HL-60 (cell line): ENCODE results near the gene ANKRD13B.
"Not testable (repeated sequence)": the region's sequence is repeated elsewhere in the genome, so short reads cannot be mapped to it uniquely, and the experiment has no call there.

Experiments
- DNase-seq, 2 experiments: peaks; one replicate each; pipeline ENCODE4 v3.0.0-alpha.2; 2010 to 2020; ENCODE audit warnings: low read depth in 1 of 2, low spot score in 1 of 2
- H3K27ac ChIP-seq: fragments of 250-450 bp; sonication (Bioruptor Pico); replicated peaks from 2 replicates; pipeline ENCODE4 v1.5.1; 2020; ENCODE audit warnings: mild to moderate bottlenecking, moderate library complexity
- H3K27me3 ChIP-seq: fragments of 250-450 bp; sonication (Bioruptor Pico); 2 replicates; pipeline ENCODE4 v1.5.1; 2021; ENCODE audit warnings: mild to moderate bottlenecking, moderate library complexity; ENCODE audit not compliant: insufficient read depth, poor library complexity, severe bottlenecking
- H3K4me3 ChIP-seq: replicated peaks from 2 replicates; pipeline ENCODE4 v1.5.1; 2011; ENCODE audit warnings: mild to moderate bottlenecking, control low read depth, low read length; ENCODE audit not compliant: insufficient read depth
- CTCF ChIP-seq: IDR thresholded peaks from one replicate; pipeline ENCODE4 v1.5.1; 2011; ENCODE audit warnings: low read length, control low read depth, inconsistent platforms; ENCODE audit not compliant: insufficient read depth
- GABPA ChIP-seq: IDR thresholded peaks from 2 replicates; pipeline ENCODE4 v1.6.1; 2012; ENCODE audit warnings: low read depth
- POLR2AphosphoS5 ChIP-seq: IDR thresholded peaks from 2 replicates; pipeline ENCODE4 v1.6.1; 2012; ENCODE audit warnings: low read depth
- REST ChIP-seq: IDR thresholded peaks from 2 replicates; pipeline ENCODE4 v1.6.1; 2012; ENCODE audit warnings: low read depth; ENCODE audit not compliant: insufficient replicate concordance
- SPI1 ChIP-seq: IDR thresholded peaks from 2 replicates; pipeline ENCODE4 v1.6.1; 2012; ENCODE audit warnings: low read depth, mild to moderate bottlenecking, borderline replicate concordance

The ANKRD13B gene

GRCh38 chr17:29649359-29649758 lies 56.4 kb downstream of the ANKRD13B start:
- Histone ChIP-seq H3K4me3 (no peak overlapping the region), H3K27ac (no peak overlapping the region), H3K27me3 (no peaks in the 10 kb centered on the region)
- DNase-seq = no peak
- TF ChIP-seq GABPA (no peak), REST (no peak), CTCF (no peak), POLR2AphosphoS5 (no peak), SPI1 (no peak)

- TF ChIP-seq SPI1 (no peak), GABPA (no peak), CTCF (no peak), POLR2AphosphoS5 (no peak), REST (no peak)
- no peak overlapping the region for H3K27ac ChIP-seq
- H3K4me3 ChIP-seq = no peak overlapping the region
- no peak for DNase-seq
- H3K27me3 ChIP-seq = no peaks in the 10 kb centered on the region
Observed at GRCh38 chr17:29650396-29650795, 57.5 kb downstream of the ANKRD13B start.

GRCh38 chr17:29651913-29652312 lies 59.0 kb downstream of the ANKRD13B start:
- not testable (repeated sequence) for H3K27ac ChIP-seq, H3K4me3 ChIP-seq, DNase-seq, H3K27me3 ChIP-seq

- TF ChIP-seq POLR2AphosphoS5 (no peak), SPI1 (no peak), REST (no peak), GABPA (no peak), CTCF (no peak)
- no peak for DNase-seq
- no peaks in the 10 kb centered on the region for H3K27me3 ChIP-seq
- no peak overlapping the region for H3K4me3 ChIP-seq
- H3K27ac ChIP-seq = no peak overlapping the region
Observed at GRCh38 chr17:29652976-29653375, 60.0 kb downstream of the ANKRD13B start.
